ENCODE results near the gene LTBP1. TPM values are rescaled to one million over a fixed set of nuclear protein-coding genes. Genes with fewer than 3 reads are reported as not detected.
A peak's percentile ranks its signal among the peaks of the same experiment; 100 is the strongest.

LTBP1 gene
- total RNA-seq, 2 experiments from 2014 or later, result 0.19 to 0.23 TPM

DNA sequence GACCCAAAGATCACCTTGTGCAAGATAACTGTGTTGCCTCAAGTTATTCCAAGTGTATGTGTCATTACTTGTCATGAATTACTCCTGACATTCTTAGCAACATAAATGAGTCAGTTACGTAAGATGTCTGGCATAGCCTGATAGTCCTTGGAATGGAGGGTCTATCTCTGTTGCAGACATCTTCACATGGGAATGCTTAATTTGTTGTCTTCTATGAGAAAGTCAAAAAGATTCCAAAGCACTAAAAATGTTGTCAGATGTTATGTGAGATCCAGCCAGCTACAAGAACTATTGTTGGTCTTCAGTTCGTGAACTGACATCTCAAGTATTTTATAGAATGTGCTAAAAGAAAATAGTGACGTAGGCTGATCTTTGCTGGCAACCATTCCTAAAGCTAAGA, 351.5 kb downstream of the LTBP1 start:
- Mint-ChIP-seq H3K27ac (no peak overlapping the region), H3K4me1 (no peaks in the 10 kb centered on the region), H3K4me3 (no peak overlapping the region), H3K36me3 (no peaks in the 10 kb centered on the region), H3K27me3 (peaks cover 3% of the 10 kb centered on the region), H3K9me3 (no peaks in the 10 kb centered on the region)
- no peak for ATAC-seq (ENCODE audit: low read depth)
- no peak for DNase-seq
- POLR2A ChIA-PET, result no interaction called here

DNA sequence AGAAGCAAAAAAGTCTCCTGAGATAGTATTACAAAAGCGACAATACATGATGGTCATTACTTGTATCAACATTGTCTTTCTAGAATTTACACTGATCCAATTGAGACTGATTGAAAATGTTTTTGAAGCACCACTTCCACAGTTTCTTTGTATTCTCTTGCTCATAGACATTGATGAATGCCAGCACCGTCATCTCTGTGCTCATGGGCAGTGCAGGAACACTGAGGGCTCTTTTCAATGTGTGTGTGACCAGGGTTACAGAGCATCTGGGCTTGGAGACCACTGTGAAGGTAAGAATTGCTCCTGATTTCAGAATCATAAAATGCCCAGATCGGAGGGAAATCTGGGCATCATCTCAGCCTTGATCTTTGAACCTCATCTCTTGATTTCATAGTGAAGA, 354.6 kb downstream of the LTBP1 start:
- H3K27me3 Mint-ChIP-seq, result no peaks in the 10 kb centered on the region
- H3K36me3 Mint-ChIP-seq, result no peaks in the 10 kb centered on the region
- H3K4me1 Mint-ChIP-seq, result no peaks in the 10 kb centered on the region
- no peak overlapping the region for H3K4me3 Mint-ChIP-seq
- ATAC-seq (ENCODE audit: low read depth) (no peak), DNase-seq (no peak)
- H3K27ac Mint-ChIP-seq, result no peak overlapping the region
- POLR2A ChIA-PET, result no interaction called here
- no peaks in the 10 kb centered on the region for H3K9me3 Mint-ChIP-seq

DNA sequence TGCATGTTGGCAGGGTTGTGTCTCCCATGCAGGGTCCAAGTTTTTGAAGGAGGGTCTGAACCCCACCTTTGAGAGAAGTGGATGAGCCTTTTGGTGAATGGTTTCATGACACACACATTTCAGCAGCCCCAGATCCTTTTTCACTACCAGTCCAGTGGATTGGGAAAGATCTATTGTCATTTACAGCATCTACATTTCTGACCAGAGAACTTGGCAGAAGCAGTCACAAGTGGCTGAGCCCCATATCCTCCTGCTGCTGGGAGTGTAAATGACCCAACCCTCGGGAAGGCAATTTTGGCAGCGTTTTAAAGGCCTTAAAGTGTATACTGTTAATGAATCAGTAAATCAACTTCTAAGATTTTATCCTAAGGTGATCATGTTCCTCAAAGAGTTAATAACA, 355.6 kb downstream of the LTBP1 start:
- Mint-ChIP-seq H3K27me3 (no peaks in the 10 kb centered on the region), H3K27ac (no peak overlapping the region), H3K36me3 (no peaks in the 10 kb centered on the region), H3K4me1 (no peaks in the 10 kb centered on the region), H3K4me3 (no peak overlapping the region), H3K9me3 (no peaks in the 10 kb centered on the region)
- ATAC-seq (ENCODE audit: low read depth) (no peak), DNase-seq (no peak)
- POLR2A ChIA-PET, result no interaction called here

DNA sequence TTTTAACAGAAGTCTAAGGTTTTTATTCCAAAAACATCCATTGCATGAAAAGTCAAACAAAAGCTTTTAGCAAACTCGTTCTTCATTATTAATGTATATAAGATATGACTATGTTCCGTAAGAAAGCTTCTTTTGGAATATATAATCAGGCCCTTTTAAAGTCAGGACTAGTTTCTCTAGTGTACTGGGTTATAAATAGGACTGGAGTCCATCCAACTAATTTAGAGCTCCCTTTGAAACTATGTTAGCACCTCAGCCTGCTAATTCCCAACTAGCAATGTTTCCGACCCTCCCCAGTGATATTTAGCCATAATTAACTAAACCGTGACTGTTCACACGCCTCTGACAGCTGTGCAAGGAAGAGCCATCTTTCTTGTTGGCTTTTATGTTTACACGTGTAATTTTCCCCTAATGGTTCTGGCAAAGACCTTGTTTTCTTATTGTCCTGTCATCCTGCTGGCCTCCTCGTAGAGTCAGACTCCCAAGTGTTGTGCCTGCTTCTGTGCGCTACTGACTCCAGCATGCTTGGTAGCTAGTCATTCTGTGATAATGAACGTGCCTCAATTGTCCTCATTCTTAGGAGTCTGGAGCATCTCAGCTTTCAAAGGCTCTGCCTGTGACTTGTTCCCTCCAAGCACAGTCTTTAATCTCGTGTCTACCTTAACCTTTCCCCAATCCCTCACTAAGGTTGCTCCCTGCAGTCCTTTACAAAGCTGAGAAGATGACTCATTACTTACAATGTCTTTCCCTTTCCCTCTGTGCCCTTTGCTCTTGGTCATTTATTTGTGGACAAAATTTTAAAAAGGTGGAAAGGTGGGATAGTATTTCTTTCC, 357.5 kb downstream of the LTBP1 start:
- no peak overlapping the region for H3K27ac Mint-ChIP-seq
- no peaks in the 10 kb centered on the region for H3K36me3 Mint-ChIP-seq
- ATAC-seq (ENCODE audit: low read depth) (no peak), DNase-seq (no peak)
- POLR2A ChIA-PET, result no interaction called here
- no peaks in the 10 kb centered on the region for H3K27me3 Mint-ChIP-seq
- H3K9me3 Mint-ChIP-seq, result no peaks in the 10 kb centered on the region
- no peak overlapping the region for H3K4me3 Mint-ChIP-seq
- H3K4me1 Mint-ChIP-seq, result no peaks in the 10 kb centered on the region

DNA sequence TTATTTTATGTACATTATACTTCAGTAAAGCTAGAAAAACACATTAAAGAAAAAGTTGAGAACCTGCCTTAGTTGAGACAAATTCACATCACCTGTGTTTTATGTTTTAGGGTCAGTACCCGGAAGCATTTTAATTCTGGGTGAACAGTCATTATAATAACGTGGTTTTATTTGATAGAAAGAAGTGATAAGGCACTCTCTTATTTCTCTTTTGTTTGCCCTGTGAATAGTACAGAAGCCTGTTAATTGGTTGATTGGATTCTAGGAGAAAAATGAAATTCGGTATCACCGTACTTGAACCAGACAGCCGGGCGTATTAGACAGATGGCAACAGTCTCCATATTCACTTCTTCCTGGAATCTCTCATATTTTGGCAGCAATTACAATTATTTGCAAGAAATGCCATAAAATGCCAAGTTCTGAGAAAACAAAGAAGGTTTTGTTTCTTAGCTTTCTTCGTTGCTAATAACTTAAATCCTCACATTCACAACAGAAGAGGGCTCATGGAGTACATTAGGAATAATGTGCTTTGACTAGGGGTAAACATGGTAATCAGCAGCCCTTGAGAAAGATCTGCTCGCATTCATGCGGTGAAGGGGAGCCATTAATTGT, 361.0 kb downstream of the LTBP1 start:
- H3K9me3 Mint-ChIP-seq, result no peaks in the 10 kb centered on the region
- H3K36me3 Mint-ChIP-seq, result no peaks in the 10 kb centered on the region
- no peak for ATAC-seq (ENCODE audit: low read depth)
- no peak overlapping the region for H3K4me3 Mint-ChIP-seq
- POLR2A ChIA-PET, result no interaction called here
- no peak overlapping the region for H3K27ac Mint-ChIP-seq
- H3K4me1 Mint-ChIP-seq, result no peaks in the 10 kb centered on the region
- H3K27me3 Mint-ChIP-seq, result peaks cover 5% of the 10 kb centered on the region
- no peak for DNase-seq

DNA sequence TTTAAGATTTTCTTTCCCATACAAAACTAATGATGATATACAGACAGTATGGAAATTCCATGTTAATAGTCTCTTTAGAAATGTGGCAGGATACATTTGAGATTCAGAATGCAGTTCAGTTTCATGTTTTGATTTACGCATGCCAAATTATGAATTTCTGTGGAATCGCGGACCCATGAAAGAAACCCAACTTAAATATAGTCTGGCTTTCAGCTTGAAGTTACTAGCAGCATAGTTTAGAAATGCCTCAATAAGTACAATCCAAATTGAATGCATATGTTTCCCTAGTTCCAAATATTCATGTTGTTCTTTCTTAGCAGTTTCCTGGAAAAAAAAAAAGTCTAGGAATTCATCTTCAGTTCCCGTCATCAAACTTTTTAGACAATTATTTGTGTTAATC, 365.6 kb downstream of the LTBP1 start:
- no peak for ATAC-seq (ENCODE audit: low read depth)

DNA sequence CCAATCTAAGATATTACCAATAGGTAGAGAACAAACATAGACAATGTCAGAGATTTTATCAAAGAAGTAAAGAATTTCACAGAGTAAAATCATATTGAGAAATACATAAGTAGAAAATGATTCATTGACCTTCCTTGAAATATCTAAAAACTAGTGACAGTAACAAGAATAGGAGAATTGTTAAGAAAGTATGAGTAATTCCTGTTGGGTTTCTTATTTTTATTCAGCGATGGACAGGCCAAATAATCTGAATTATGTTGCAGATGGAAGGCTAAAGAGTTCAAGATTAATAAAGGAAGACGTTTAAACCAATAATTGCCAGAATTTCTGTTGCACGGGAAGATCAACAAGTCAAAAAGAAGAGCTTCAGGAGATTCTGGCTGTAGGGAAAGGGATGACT, 366.3 kb downstream of the LTBP1 start:
- ATAC-seq (ENCODE audit: low read depth) (no peak), DNase-seq (no peak)
- Mint-ChIP-seq H3K27ac (no peak overlapping the region), H3K36me3 (no peaks in the 10 kb centered on the region), H3K27me3 (peaks cover 14% of the 10 kb centered on the region), H3K4me1 (no peaks in the 10 kb centered on the region), H3K9me3 (no peaks in the 10 kb centered on the region), H3K4me3 (no peak overlapping the region)
- POLR2A ChIA-PET, result no interaction called here

More for the DNA sequence above, 365.6 kb downstream of the LTBP1 start:
- Mint-ChIP-seq H3K27ac (no peak overlapping the region), H3K4me3 (no peak overlapping the region), H3K36me3 (no peaks in the 10 kb centered on the region), H3K4me1 (no peaks in the 10 kb centered on the region), H3K27me3 (peaks cover 14% of the 10 kb centered on the region), H3K9me3 (no peaks in the 10 kb centered on the region)
- POLR2A ChIA-PET, result no interaction called here
- DNase-seq, result no peak

DNA sequence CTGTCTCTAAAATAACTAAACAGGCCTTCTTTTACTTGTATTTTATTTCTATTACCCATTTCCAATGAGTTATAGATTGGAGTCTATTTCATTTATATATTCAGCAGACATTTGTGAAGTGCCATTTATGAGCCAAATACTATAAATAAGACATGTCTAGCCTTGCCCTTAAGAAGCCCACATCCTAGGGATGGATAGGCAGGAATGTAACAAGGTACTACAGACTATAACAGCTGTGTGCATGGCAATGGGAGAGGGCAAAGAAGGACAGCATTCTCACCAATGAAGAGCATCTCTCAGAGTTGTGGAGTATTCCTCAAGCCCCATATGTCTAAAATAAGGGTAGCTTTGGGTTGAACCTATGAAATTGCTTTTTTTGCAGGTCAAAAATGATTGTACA, 367.8 kb downstream of the LTBP1 start:
- no peak for ATAC-seq (ENCODE audit: low read depth)

DNA sequence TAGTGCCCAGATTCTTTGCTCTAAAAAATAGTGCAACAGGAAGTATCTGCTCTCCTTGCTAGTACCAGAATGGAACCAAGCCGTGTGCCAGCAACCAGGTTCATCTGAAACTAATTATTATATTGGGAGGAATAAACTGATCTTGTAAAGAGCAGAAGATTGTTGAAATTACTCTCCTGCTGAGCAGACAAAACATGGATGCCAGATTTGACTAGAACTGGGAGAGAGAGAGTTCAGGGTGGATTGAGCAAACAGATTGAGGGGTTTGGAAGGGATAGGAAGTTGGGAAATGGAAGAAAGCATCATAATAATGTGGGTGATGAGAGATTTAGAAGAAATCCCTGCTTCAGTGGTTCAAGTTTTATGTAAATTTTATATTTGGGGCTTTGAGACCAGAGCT, 369.6 kb downstream of the LTBP1 start:
- Mint-ChIP-seq H3K27me3 (peaks cover 16% of the 10 kb centered on the region), H3K9me3 (no peaks in the 10 kb centered on the region), H3K4me3 (no peak overlapping the region), H3K36me3 (no peaks in the 10 kb centered on the region), H3K27ac (no peak overlapping the region), H3K4me1 (peaks cover 2% of the 10 kb centered on the region)
- POLR2A ChIA-PET, result no interaction called here
- no peak for ATAC-seq (ENCODE audit: low read depth)
- no peak for DNase-seq

More for the DNA sequence above, 367.8 kb downstream of the LTBP1 start:
- Mint-ChIP-seq H3K9me3 (no peaks in the 10 kb centered on the region), H3K27ac (no peak overlapping the region), H3K4me3 (no peak overlapping the region), H3K36me3 (no peaks in the 10 kb centered on the region), H3K4me1 (no peaks in the 10 kb centered on the region), H3K27me3 (peaks cover 16% of the 10 kb centered on the region)
- POLR2A ChIA-PET, result no interaction called here
- DNase-seq, result no peak

DNA sequence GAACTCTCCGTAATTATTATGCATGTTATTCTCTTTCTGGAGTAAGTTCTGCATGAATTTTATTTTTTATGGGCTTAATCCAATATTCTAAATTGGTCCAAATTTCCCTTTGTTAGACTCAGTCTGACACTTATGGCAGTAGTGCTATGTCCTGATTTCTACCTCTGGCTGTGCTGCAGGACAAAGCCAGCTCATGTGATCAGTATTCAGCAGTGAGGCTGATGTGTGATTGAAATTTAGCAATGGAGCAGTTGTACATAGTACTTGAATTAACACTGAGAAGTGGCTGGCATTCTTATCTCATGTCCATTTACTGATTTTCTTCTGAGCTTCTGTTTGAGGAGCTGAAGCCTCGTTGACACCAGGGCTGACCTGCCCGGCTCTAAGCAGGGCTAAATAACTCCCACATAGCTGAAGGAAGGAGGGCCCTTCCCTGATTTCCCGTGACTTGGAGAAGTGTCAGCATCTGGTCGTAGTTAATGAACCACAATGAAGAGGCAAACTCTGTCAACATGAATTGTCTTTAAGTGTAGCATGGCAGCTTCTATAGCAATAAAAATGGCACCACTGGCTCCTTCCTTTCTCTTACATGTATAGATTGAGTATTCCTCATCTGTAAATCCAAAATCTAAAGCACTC, 370.7 kb downstream of the LTBP1 start:
- ATAC-seq (ENCODE audit: low read depth) (no peak), DNase-seq (no peak)
- Mint-ChIP-seq H3K27ac (no peak overlapping the region), H3K4me3 (no peak overlapping the region), H3K4me1 (peaks cover 10% of the 10 kb centered on the region), H3K27me3 (peaks cover 13% of the 10 kb centered on the region), H3K36me3 (no peaks in the 10 kb centered on the region), H3K9me3 (no peaks in the 10 kb centered on the region)
- POLR2A ChIA-PET, result no interaction called here

DNA sequence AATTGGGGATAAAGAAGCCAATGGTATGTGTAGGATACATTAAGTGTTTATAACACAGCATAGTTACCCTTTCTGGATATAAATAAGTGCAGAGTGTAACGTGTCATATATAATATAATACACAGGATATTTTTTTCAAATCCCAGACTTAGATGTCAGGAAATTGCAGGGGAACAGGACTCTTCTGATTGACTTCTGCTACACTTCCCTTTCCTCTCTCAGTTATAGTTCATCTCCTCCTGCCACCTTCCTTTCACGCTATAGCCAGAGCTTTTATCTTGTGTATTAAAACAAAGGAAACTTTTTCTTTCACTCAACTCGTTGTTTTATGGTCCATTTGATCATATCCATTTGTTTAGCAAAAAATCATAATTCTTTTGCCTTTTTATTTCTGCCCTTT, 371.7 kb downstream of the LTBP1 start:
- DNase-seq, result no peak
- no peak overlapping the region for H3K4me3 Mint-ChIP-seq
- H3K27me3 Mint-ChIP-seq, result peaks cover 11% of the 10 kb centered on the region
- POLR2A ChIA-PET, result no interaction called here
- no peaks in the 10 kb centered on the region for H3K9me3 Mint-ChIP-seq
- no peak overlapping the region for H3K27ac Mint-ChIP-seq
- H3K36me3 Mint-ChIP-seq, result no peaks in the 10 kb centered on the region
- H3K4me1 Mint-ChIP-seq, result peaks cover 13% of the 10 kb centered on the region
- no peak for ATAC-seq (ENCODE audit: low read depth)

DNA sequence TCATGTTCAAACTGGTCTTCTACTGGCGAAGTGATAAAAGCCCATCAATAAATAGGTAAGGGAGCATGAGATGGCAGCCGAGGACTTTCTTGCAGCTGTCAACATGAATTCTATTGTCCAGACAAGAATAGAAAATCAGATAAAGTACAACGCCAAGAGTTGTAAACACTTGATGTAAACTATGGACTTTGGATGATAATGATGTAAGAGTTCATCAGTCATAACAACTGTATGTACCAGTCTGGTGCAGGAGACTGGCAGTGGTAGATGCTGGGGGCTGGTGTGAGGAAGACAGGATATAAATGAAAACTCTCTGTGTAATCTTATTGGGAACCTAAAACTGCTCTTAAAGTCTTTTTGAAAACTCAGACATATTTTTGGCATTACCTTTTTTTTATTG, 373.8 kb downstream of the LTBP1 start:
- no peak for ATAC-seq (ENCODE audit: low read depth)
- H3K9me3 Mint-ChIP-seq, result no peaks in the 10 kb centered on the region
- peaks cover 13% of the 10 kb centered on the region for H3K4me1 Mint-ChIP-seq
- DNase-seq, result no peak
- POLR2A ChIA-PET, result no interaction called here
- H3K27ac Mint-ChIP-seq, result no peak overlapping the region
- H3K36me3 Mint-ChIP-seq, result no peaks in the 10 kb centered on the region
- H3K27me3 Mint-ChIP-seq, result peaks cover 9% of the 10 kb centered on the region
- H3K4me3 Mint-ChIP-seq, result no peak overlapping the region

DNA sequence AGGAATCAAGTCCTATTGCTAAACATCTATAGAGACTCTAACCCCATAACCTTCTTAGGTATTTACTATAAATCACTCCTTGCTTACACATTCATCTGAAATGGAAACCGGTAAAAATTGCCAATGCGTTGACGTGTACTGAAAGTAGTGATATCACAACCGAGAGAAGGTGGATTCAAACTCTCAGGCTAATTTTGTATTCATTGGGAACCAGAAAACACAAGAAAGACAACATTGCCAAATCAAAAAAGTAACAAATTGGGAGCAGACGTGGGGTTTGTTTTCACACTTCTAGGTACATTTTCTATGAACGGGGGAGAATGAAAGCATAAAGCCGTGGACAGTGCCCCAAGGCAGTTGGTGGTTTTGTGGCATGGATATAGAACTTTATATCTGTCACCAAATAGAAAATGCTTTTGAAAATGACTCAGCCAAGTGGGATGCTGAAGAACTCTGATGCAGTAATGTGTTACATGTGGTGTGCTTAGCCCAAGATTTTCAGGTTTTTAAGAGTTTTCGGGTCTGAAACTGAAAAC, 374.6 kb downstream of the LTBP1 start:
- peak; percentile 68 for ATAC-seq (ENCODE audit: low read depth)
- peaks cover 13% of the 10 kb centered on the region for H3K4me1 Mint-ChIP-seq
- DNase-seq, result no peak
- POLR2A ChIA-PET, result no interaction called here
- H3K27me3 Mint-ChIP-seq, result peaks cover 3% of the 10 kb centered on the region
- H3K36me3 Mint-ChIP-seq, result no peaks in the 10 kb centered on the region
- peak overlapping the region; percentile 41 for H3K4me3 Mint-ChIP-seq
- peak overlapping the region; percentile 65 for H3K27ac Mint-ChIP-seq
- no peaks in the 10 kb centered on the region for H3K9me3 Mint-ChIP-seq
